Measurements from ENCODE around the gene FLNA.

FLNA gene

DNA sequence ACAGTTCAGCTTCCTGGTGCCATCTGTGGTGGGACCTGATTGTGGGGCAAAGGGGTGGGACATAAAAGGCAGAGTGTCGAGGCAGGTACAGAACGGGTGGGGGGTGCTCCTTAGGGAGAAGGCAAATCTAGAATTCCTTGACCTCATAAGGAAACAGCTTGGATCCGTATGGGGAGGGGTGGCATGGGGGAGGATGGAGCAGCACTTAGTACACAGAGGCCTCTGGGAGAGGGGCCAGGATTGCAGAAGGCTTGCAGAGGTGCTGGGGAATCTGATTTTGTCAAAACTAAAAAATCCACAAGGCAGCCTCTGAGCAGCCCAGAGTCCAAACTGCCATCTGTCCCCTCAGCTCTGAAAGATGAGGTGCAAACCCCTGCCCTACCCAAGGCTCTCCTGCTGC lies 2.3 kb upstream of the FLNA start:
- H3K27me3 ChIP-seq (ENCODE audit: control insufficient read depth, insufficient read depth, low read length): no peaks in the 10 kb centered on the region
- peaks cover 3% of the 10 kb centered on the region; the same call in 1 of the 2 replicates for H3K36me3 ChIP-seq (ENCODE audit: control insufficient read depth, insufficient read depth, low read length)
- H3K27ac ChIP-seq (ENCODE audit: low read length): no peak overlapping the region
- no CpG with 5 or more reads among the region's 3 CpGs for WGBS (ENCODE audit: insufficient coverage, insufficient read length)
- no peak for DNase-seq (ENCODE audit: low read depth, low spot score)
- H3K4me3 ChIP-seq (ENCODE audit: low read length): no peak overlapping the region
- H3K4me1 ChIP-seq (ENCODE audit: control insufficient read depth, insufficient read depth, low read length): peaks cover 12% of the 10 kb centered on the region
- H3K9me3 ChIP-seq (ENCODE audit: control insufficient read depth, insufficient read depth, low read length): no peaks in the 10 kb centered on the region

DNA sequence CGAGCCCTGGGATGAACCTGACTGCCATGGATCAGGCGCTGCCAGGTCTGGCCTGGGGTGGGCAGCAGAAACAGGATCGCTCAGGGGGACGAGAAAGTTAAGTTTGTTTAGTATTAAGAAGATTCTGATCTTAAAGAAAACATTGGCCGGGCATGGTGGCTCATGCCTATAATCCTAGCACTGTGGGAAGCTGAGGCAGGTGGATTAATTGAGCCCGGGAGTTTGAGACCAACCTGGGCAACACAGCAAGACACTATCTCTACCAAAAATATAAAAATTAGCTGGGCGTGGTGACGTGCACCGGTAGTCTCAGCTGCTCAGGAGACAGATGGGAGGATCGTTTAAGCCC lies 696 bp upstream of the FLNA start:
- H3K9me3 ChIP-seq (ENCODE audit: control insufficient read depth, insufficient read depth, low read length): no peaks in the 10 kb centered on the region
- no CpG with 5 or more reads among the region's 10 CpGs for WGBS (ENCODE audit: insufficient coverage, insufficient read length)
- H3K27me3 ChIP-seq (ENCODE audit: control insufficient read depth, insufficient read depth, low read length): no peaks in the 10 kb centered on the region
- DNase-seq (ENCODE audit: low read depth, low spot score): no peak
- H3K36me3 ChIP-seq (ENCODE audit: control insufficient read depth, insufficient read depth, low read length): peaks cover under 1% of the 10 kb centered on the region; the same call in 1 of the 2 replicates
- H3K4me1 ChIP-seq (ENCODE audit: control insufficient read depth, insufficient read depth, low read length): peaks cover 11% of the 10 kb centered on the region
- no peak overlapping the region for H3K27ac ChIP-seq (ENCODE audit: low read length)
- H3K4me3 ChIP-seq (ENCODE audit: low read length): peak overlapping the region; percentile 32; the same call in 1 of the 2 replicates

DNA sequence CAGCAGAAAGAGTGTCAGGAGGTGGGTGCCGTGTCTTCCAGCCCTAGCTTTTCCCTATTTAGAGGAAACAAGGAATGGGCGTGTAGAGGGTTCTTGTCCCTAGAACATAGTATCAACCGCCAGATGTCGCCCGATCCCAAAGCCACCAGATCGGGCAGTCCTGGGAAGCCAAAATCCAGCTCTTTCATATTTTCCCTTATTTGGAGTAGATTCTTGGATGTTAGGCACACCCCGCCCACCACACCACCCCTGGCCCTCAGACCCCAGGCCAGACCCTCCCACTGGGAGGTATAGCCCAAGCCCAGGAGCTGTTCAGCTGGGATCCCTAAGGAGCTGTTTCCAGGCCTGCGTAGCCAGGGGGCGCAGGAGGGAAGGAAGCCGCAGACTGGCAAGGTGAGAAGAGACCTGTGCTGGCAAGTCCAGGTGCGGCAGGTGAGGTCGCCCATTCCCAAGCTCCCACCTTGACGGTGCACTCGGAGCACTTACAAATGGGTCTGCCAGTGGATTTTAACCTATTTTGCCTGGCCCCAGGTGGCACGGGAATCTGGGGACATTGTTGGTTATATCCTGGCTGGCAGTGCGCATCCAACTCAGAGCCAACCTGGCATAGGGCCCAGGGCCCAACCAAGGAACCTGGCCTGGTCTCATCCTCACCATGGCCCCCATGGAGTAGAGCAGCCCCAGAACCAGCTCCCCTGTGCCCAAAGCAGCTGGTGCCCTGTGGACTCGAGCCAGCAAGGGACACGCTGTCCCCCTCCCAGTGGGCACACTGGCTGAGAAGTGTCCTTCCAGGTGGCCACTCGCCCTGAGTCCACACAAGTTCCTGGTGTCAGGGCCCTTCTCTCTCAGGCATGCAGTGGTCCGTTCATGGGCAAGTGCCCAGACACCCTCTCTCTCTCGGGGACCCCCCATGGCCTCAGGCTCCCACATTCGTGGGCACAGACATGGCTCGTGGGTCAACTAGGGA lies 811 bp downstream of the FLNA start:
- Histone ChIP-seq H3K4me1 (ENCODE audit: control insufficient read depth, insufficient read depth, low read length) (peaks cover 11% of the 10 kb centered on the region), H3K9me3 (ENCODE audit: control insufficient read depth, insufficient read depth, low read length) (no peaks in the 10 kb centered on the region), H3K27ac (ENCODE audit: low read length) (no peak overlapping the region), H3K4me3 (ENCODE audit: low read length) (peak overlapping the region; percentile 33; the same call in 1 of the 2 replicates), H3K36me3 (ENCODE audit: control insufficient read depth, insufficient read depth, low read length) (peaks cover 4% of the 10 kb centered on the region), H3K27me3 (ENCODE audit: control insufficient read depth, insufficient read depth, low read length) (no peaks in the 10 kb centered on the region)
- WGBS (ENCODE audit: insufficient coverage, insufficient read length): no CpG with 5 or more reads among the region's 23 CpGs
- DNase-seq (ENCODE audit: low read depth, low spot score): no peak

DNA sequence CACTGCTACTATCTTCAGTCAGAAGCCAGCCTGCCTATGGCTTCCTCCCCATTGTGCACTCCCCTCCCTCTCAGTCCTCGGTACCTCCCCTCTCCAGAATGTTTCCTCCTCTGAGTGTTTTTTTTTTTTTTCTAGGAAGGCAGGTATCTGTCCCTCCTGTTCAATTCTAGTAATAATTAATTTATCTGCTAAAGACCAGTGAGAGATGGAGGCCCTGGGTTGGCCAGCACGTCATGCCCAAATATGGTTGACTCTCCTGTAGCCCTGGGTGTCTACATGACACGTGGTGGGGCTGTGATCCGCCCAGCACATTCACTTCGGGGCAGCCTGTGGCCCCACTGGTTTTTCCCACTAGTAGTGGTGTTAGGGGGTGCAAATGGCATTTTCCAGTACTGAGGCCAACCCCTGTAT lies 1.8 kb downstream of the FLNA start:
- Histone ChIP-seq H3K27me3 (ENCODE audit: control insufficient read depth, insufficient read depth, low read length) (no peaks in the 10 kb centered on the region), H3K4me1 (ENCODE audit: control insufficient read depth, insufficient read depth, low read length) (peaks cover 9% of the 10 kb centered on the region), H3K27ac (ENCODE audit: low read length) (no peak overlapping the region), H3K36me3 (ENCODE audit: control insufficient read depth, insufficient read depth, low read length) (peaks cover 8% of the 10 kb centered on the region), H3K9me3 (ENCODE audit: control insufficient read depth, insufficient read depth, low read length) (no peaks in the 10 kb centered on the region), H3K4me3 (ENCODE audit: low read length) (no peak overlapping the region)
- WGBS (ENCODE audit: insufficient coverage, insufficient read length): no CpG with 5 or more reads among the region's 5 CpGs
- no peak for DNase-seq (ENCODE audit: low read depth, low spot score)

DNA sequence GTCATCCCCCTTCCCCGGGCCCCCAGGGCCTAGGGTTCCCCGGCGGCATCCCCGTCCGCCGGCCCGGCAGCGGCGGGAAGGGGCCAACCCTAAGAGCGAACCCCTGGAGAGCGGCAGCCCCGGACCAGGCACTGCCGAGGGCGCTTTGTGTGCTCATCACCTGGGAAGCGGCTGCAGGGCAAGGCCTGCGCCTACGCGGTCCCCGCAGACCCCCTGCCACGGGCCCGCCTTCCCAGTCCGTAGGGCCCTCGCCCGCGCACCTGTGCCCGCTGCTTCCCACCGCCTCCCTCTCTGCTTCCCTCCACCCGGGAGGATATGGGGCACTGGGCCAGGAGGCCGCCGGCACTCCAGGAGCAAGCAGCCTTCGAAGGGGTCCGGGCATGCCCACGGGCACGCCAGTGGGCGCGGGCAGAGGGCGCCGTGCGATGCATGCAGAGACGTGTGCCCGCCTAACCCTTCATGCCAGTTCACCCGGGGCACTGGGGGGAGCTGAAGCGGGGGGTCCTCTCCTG lies 2.6 kb downstream of the FLNA start:
- Histone ChIP-seq H3K4me1 (ENCODE audit: control insufficient read depth, insufficient read depth, low read length) (peaks cover 7% of the 10 kb centered on the region), H3K27ac (ENCODE audit: low read length) (no peak overlapping the region), H3K27me3 (ENCODE audit: control insufficient read depth, insufficient read depth, low read length) (no peaks in the 10 kb centered on the region), H3K9me3 (ENCODE audit: control insufficient read depth, insufficient read depth, low read length) (no peaks in the 10 kb centered on the region), H3K36me3 (ENCODE audit: control insufficient read depth, insufficient read depth, low read length) (peaks cover 15% of the 10 kb centered on the region), H3K4me3 (ENCODE audit: low read length) (peak overlapping the region; percentile 39; the same call in 1 of the 2 replicates)
- DNase-seq (ENCODE audit: low read depth, low spot score): no peak
- WGBS (ENCODE audit: insufficient coverage, insufficient read length): no CpG with 5 or more reads among the region's 43 CpGs

DNA sequence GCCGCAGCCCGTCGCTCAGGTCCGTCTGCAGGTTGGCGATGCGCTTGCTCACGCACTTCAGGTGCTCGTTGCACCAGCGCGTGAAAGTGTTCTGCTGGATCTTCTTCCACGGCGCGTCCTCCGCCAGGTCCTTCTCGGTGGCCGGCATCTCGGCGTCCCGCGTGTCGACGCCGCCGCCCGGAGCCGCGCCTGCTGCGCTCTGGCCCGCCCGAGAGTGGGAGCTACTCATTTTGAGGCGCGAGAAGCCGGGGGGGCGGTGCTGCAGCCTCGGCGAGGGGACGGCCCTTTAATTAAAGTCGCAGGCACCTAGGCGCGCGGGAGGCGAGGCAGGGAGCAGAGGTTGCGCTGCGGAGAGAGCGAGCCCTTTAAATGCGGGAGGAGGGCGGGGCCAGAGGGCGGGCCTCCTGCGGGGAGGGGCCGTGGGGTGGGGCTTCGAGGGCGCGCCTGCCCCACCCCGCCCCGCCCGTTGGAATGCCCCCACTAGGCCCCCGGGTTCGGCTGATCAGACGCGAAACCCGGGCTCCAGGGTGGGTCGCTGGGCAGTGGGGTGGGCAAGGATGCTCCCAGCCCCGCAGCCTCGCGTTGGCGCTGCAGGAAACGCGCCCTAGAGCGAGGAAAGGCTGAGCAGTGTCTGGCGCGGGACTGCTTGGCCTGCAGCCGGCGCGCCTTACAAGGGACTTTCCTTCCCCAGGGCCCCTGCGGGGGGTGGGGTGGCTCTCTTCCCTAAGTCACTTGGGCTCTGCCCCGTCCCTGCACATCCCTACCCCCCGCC lies 3.2 kb downstream of the FLNA start:
- WGBS (ENCODE audit: insufficient coverage, insufficient read length): no CpG with 5 or more reads among the region's 77 CpGs
- peaks cover 7% of the 10 kb centered on the region for H3K4me1 ChIP-seq (ENCODE audit: control insufficient read depth, insufficient read depth, low read length)

DNA sequence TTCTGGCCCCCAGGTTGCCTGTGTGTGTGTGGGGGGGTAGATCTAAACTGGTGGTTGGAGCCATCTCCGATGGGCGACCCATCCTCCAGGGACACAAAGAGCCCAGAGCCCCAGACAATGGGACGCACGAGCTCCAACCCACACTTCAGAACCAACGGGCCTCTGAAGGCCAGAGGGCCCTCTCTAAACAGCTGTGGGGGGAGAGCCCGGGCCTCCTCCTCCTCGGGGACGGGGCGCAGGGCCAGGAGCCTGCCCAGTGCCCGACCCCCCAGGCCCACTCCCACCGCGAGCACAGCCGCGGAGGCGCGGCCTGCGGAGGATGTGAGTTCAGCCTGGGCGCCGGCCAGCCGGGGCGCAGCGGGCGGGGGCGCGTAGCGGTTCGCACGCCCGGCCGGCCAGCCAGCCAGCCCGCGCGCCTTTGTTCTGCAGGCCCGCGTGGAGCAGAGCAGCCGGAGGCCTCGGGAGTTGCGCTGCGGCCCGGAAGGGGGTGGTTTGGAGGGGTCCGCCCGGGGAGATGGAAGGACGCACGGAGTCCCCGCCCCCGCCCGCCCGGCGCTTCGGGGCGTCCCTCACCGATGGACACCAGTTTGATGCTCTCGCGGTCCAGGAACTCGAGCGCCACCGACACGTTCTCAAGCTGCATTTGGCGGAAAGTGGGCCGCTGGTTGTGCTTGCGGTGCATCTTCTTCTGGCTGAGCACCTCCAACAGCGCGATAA lies 4.0 kb downstream of the FLNA start:
- peaks cover 7% of the 10 kb centered on the region for H3K4me1 ChIP-seq (ENCODE audit: control insufficient read depth, insufficient read depth, low read length)
- H3K4me3 ChIP-seq (ENCODE audit: low read length): peak overlapping the region; percentile 100
- H3K9me3 ChIP-seq (ENCODE audit: control insufficient read depth, insufficient read depth, low read length): no peaks in the 10 kb centered on the region
- WGBS (ENCODE audit: insufficient coverage, insufficient read length): no CpG with 5 or more reads among the region's 63 CpGs
- DNase-seq (ENCODE audit: low read depth, low spot score): no peak
- peaks cover 29% of the 10 kb centered on the region for H3K36me3 ChIP-seq (ENCODE audit: control insufficient read depth, insufficient read depth, low read length)
- no peak overlapping the region for H3K27ac ChIP-seq (ENCODE audit: low read length)
- H3K27me3 ChIP-seq (ENCODE audit: control insufficient read depth, insufficient read depth, low read length): no peaks in the 10 kb centered on the region

More for the DNA sequence above, 3.2 kb downstream of the FLNA start:
- peaks cover 22% of the 10 kb centered on the region for H3K36me3 ChIP-seq (ENCODE audit: control insufficient read depth, insufficient read depth, low read length)
- DNase-seq (ENCODE audit: low read depth, low spot score): no peak
- H3K9me3 ChIP-seq (ENCODE audit: control insufficient read depth, insufficient read depth, low read length): no peaks in the 10 kb centered on the region
- no peaks in the 10 kb centered on the region for H3K27me3 ChIP-seq (ENCODE audit: control insufficient read depth, insufficient read depth, low read length)
- no peak overlapping the region for H3K27ac ChIP-seq (ENCODE audit: low read length)
- peak overlapping the region; percentile 100 for H3K4me3 ChIP-seq (ENCODE audit: low read length)

DNA sequence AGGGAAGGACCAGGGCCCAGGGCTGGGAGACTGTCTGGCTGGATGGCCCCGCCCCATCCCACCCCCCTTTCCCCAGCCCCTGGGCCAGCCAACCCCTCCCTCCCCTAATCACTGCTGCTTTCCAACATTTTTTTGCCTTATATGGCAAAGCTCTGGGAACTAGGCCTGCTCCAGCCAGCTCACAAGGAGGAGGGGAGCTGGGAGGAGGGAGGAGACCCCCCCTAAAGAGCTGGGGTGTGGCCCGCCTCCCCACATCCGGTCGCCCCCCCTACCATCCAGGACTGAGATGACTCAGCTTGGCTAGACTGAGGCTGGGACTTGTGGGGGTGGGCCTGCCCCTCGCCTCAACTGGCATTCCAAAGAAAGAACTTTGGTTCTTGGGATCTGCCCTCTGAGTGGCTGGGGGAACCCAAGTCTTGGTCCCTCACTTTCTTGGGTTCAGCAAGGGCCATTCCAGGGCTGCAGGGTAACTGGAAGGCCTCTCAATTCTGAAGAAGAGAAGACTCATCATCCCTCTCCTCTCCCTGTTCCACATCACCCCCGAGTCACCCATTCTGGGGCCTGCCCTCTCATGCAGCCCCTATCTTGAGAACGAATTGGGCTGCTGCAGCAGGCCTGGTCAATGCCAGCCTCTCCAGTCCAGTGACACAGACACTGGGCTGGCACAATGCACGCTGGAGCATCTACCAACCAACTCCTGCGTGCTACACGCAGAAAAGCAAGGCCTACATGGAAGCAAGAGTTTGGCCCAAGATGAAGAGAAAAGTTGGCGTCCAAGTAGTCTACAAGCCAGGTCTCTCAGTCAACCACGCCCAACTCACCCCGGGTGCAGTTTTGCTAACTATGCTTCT lies 4.8 kb downstream of the FLNA start:
- H3K4me3 ChIP-seq (ENCODE audit: low read length): peak overlapping the region; percentile 100
- peaks cover 6% of the 10 kb centered on the region for H3K4me1 ChIP-seq (ENCODE audit: control insufficient read depth, insufficient read depth, low read length)
- H3K27me3 ChIP-seq (ENCODE audit: control insufficient read depth, insufficient read depth, low read length): no peaks in the 10 kb centered on the region
- no peak overlapping the region for H3K27ac ChIP-seq (ENCODE audit: low read length)
- peaks cover 36% of the 10 kb centered on the region for H3K36me3 ChIP-seq (ENCODE audit: control insufficient read depth, insufficient read depth, low read length)
- WGBS (ENCODE audit: insufficient coverage, insufficient read length): no CpG with 5 or more reads among the region's 13 CpGs
- no peaks in the 10 kb centered on the region for H3K9me3 ChIP-seq (ENCODE audit: control insufficient read depth, insufficient read depth, low read length)
- DNase-seq (ENCODE audit: low read depth, low spot score): no peak

DNA sequence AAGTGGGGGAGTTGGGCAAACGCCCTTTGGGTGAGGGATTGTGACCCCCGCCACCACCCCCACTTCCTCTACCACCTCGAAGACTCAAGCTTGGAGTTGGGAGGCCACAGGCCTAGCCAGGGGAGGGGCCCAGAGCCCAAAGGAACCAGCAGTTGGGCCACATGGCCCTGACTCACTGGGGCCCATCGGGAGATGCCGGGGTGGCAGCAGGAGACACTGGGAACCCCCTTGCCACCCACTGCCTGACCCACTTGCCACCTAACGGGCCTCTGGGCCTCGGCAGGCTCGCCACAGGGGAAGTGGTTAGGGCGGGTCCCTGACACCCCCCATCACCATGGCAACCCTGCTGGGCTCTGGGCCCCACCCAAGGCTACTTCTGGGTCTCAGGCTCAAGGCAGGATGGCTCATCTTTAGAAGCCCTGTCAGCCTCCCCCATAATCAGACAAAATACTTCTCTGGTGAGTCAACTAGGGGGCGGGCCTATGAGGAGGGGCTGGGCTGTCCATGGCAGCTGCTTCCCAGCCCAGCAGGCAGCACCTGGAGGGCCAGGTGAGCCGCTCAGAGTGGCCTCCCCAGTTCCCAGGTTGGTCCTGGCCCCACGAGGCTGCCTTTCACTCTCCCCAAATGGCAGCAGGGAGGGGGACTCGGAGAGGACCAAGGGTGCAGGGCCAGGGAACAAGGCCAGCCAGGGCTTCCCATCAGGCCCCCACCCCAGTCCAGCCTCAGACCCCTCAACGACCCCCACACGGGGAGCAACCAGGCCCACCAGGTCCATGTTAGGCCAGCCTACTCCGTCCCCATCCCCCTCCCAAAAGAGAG lies 5.6 kb downstream of the FLNA start:
- H3K36me3 ChIP-seq (ENCODE audit: control insufficient read depth, insufficient read depth, low read length): peaks cover 44% of the 10 kb centered on the region

More for the DNA sequence above, 5.6 kb downstream of the FLNA start:
- Histone ChIP-seq H3K4me1 (ENCODE audit: control insufficient read depth, insufficient read depth, low read length) (peaks cover 3% of the 10 kb centered on the region), H3K27ac (ENCODE audit: low read length) (no peak overlapping the region), H3K4me3 (ENCODE audit: low read length) (peak overlapping the region; percentile 27; the same call in 1 of the 2 replicates), H3K9me3 (ENCODE audit: control insufficient read depth, insufficient read depth, low read length) (no peaks in the 10 kb centered on the region), H3K27me3 (ENCODE audit: control insufficient read depth, insufficient read depth, low read length) (no peaks in the 10 kb centered on the region)
- no peak for DNase-seq (ENCODE audit: low read depth, low spot score)
- WGBS (ENCODE audit: insufficient coverage, insufficient read length): no CpG with 5 or more reads among the region's 16 CpGs
